SHP77 treated with DMSO at 0.1 percent for 48 hours (cell line): Measurements from ENCODE around the gene STX12.

ENCODE experiments used
- DNase-seq: peaks from one replicate; lab custom pipeline; 2025; lab: John Stamatoyannopoulos, UW

The STX12 gene

GRCh38 chr1:27772932-27773825 lies at the start of gene STX12:
STX12 (plus strand) TSS chr1:27773219; CDS start chr1:27773308, 89 bp downstream.
- DNase-seq: peak; percentile 95

- DNase-seq: no peak
These were observed 48.1 kb upstream of the STX12 start for GRCh38 chr1:27724961-27725373.

- peak; percentile 92 for DNase-seq
These were observed 47.4 kb upstream of the STX12 start, which contains the start of gene FAM76A for GRCh38 chr1:27725374-27726172. FAM76A (plus strand) TSS chr1:27725961; CDS start chr1:27726081, 120 bp downstream.

GRCh38 chr1:27726173-27727044 lies 46.6 kb upstream of the STX12 start:
- no peak for DNase-seq

GRCh38 chr1:27727126-27727525 lies 45.9 kb upstream of the STX12 start:
- no peak for DNase-seq

- no peak for DNase-seq
These were observed 36.8 kb upstream of the STX12 start for GRCh38 chr1:27736252-27736651.

GRCh38 chr1:27741121-27741520 lies 31.9 kb upstream of the STX12 start:
- DNase-seq: no peak

- DNase-seq: no peak
These were observed 28.5 kb upstream of the STX12 start for GRCh38 chr1:27744556-27744955.

GRCh38 chr1:27745466-27745865 lies 27.6 kb upstream of the STX12 start:
- no peak for DNase-seq

GRCh38 chr1:27752360-27752759 lies 20.7 kb upstream of the STX12 start:
- no peak for DNase-seq

GRCh38 chr1:27755286-27755685 lies 17.7 kb upstream of the STX12 start:
- DNase-seq: no peak

- DNase-seq: no peak
These were observed 17.2 kb upstream of the STX12 start for GRCh38 chr1:27755865-27756264.

GRCh38 chr1:27759236-27759635 lies 13.8 kb upstream of the STX12 start:
- DNase-seq: no peak

GRCh38 chr1:27760426-27760825 lies 12.6 kb upstream of the STX12 start:
- no peak for DNase-seq

GRCh38 chr1:27762033-27762432 lies 11.0 kb upstream of the STX12 start:
- no peak for DNase-seq

- DNase-seq: no peak
These were observed 9.7 kb upstream of the STX12 start for GRCh38 chr1:27763358-27763757.

GRCh38 chr1:27770293-27770830 lies 2.7 kb upstream of the STX12 start:
- DNase-seq: no peak

- DNase-seq: no peak
These were observed 735 bp upstream of the STX12 start for GRCh38 chr1:27772036-27772931.

- no peak for DNase-seq
These were observed 917 bp downstream of the STX12 start for GRCh38 chr1:27773826-27774445.

- DNase-seq: no peak
These were observed 1.6 kb downstream of the STX12 start for GRCh38 chr1:27774654-27775053.
